Cardiac muscle cell (in vitro differentiated cells and primary cell): ENCODE data around the gene GIPC1. TPM values are rescaled to one million over a fixed set of nuclear protein-coding genes. Genes with fewer than 3 reads are reported as not detected.

Source experiments
- DNase-seq, 2 donors: peaks; one replicate each; pipeline versions ENCODE4 v3.0.0 to v3.0.0-alpha.2; 2010 to 2017; ENCODE audit warnings: low read depth in 1 of 2, low spot score in 1 of 2
- H3K27ac ChIP-seq: fragments of 200-600 bp; sonication (generic); 2 replicates; pipeline ENCODE4 v1.5.1; 2016
- H3K27me3 ChIP-seq: fragments of 200-600 bp; sonication (generic); 2 replicates; pipeline ENCODE4 v1.6.0; 2016; ENCODE audit warnings: control low read depth
- H3K36me3 ChIP-seq: fragments of 200-600 bp; sonication (generic); 2 replicates; pipeline ENCODE4 v1.5.1; 2016; ENCODE audit warnings: control low read depth
- H3K4me1 ChIP-seq: fragments of 200-600 bp; sonication (generic); 2 replicates; pipeline ENCODE4 v1.8.1; 2017; ENCODE audit warnings: low read depth, mild to moderate bottlenecking, mixed run types
- H3K4me3 ChIP-seq: fragments of 200-600 bp; sonication (generic); 2 replicates; pipeline ENCODE4 v1.5.1; 2016; ENCODE audit warnings: mild to moderate bottlenecking
- H3K9me3 ChIP-seq: fragments of 200-600 bp; sonication (generic); 2 replicates; pipeline ENCODE4 v1.5.1; 2017; ENCODE audit warnings: low read depth, mild to moderate bottlenecking, control low read depth
- polyA plus RNA-seq: library from polyadenylated mRNA; unstranded; fragments of >200 nt; fragmentation: Nextera tagmentation; extraction: Ambion mirVana; gene quantifications from 2 replicates; pipeline ENCODE4 v1.2.1, GENCODE V29; 2016
- total RNA-seq: library from RNA; depleted of rRNA; stranded (reverse); fragments of >200 nt; gene quantifications from 2 replicates; pipeline ENCODE4 v1.2.3, GENCODE V29; 2016
- TF ChIP-seq, protein P1 (sequence below): IDR thresholded peaks from 2 replicates; pipeline ENCODE4 v1.5.1; 2012; ENCODE audit warnings: low read depth, mild to moderate bottlenecking, low read length

The GIPC1 gene
- total and polyA plus RNA-seq, 2 experiments from 2014 or later, result 133 to 145 TPM

DNA sequence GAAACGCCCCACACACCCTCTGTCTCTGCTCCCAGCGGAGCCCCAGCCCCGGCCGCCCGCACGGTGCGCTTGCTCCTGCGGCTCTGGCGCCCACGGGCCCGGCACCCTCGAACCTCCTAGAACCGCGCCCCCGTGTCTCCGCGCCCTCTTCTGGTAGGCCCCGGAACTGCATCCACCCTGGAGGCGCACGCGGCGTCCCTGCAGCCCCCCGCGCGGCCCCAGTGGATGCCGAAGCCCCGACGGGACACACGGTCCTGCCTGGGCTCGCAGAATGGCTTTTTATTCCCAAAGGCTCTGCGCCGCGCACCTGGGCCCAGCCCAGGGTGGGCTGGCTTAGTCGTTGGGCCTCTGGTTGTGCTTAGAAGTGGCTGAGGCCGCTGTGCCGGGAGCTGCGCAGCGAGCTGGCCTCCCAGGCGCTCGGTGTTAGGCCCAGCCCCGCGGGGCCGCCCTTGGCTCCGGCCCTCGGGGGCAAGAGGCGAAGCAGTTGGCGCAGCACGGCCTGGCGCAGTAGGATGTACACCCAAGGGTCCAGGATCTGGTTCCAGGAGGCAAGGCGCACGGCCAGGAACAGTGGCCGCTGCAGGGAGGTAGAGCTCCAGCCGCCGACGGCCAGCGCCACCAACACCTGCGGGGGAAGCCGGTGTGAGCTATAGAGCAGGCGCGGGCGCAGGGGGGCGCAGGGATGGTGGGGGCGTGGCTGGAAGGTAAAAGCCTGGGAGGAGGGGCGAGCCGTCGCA, 23.6 kb downstream of the GIPC1 start:
- Histone ChIP-seq H3K27me3 (no peaks in the 10 kb centered on the region), H3K9me3 (no peaks in the 10 kb centered on the region), H3K36me3 (peaks cover 7% of the 10 kb centered on the region), H3K4me3 (peak overlapping the region; percentile 14), H3K4me1 (no peaks in the 10 kb centered on the region), H3K27ac (no peak overlapping the region)
- peak; percentile 68 to 79 for DNase-seq
- TF ChIP-seq, protein P1, sequence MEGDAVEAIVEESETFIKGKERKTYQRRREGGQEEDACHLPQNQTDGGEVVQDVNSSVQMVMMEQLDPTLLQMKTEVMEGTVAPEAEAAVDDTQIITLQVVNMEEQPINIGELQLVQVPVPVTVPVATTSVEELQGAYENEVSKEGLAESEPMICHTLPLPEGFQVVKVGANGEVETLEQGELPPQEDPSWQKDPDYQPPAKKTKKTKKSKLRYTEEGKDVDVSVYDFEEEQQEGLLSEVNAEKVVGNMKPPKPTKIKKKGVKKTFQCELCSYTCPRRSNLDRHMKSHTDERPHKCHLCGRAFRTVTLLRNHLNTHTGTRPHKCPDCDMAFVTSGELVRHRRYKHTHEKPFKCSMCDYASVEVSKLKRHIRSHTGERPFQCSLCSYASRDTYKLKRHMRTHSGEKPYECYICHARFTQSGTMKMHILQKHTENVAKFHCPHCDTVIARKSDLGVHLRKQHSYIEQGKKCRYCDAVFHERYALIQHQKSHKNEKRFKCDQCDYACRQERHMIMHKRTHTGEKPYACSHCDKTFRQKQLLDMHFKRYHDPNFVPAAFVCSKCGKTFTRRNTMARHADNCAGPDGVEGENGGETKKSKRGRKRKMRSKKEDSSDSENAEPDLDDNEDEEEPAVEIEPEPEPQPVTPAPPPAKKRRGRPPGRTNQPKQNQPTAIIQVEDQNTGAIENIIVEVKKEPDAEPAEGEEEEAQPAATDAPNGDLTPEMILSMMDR, result peak; percentile 92

DNA sequence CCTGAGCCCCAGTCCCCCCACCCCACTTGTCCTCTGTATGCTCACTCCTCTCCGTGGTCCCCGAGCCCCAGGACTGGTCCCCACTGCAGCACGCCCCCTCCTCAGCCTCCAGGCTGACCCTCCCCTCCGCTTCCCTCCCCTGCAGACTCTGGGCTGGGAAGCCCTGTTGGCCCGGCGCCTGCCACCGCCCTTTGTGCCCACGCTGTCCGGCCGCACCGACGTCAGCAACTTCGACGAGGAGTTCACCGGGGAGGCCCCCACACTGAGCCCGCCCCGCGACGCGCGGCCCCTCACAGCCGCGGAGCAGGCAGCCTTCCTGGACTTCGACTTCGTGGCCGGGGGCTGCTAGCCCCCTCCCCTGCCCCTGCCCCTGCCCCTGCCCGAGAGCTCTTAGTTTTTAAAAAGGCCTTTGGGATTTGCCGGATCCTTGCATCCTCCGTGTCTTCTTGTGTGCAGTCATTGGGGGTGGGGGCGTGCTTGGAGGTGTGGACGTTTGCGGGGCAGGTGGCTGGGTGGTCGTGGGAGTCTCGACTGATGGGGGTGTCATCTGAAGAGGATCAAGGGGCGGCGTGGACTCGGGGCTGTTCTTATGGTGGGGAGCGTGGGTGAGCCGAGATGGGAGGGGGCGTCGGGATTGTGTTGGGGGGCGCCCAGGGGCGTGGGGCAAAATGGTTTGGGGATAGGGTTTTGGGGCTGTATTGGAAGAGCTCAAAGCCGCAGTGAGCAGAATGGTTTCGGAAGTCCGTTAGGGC, 24.3 kb downstream of the GIPC1 start:
- no peaks in the 10 kb centered on the region for H3K27me3 ChIP-seq
- no peaks in the 10 kb centered on the region for H3K9me3 ChIP-seq
- no peak overlapping the region for H3K4me3 ChIP-seq
- peaks cover 7% of the 10 kb centered on the region for H3K36me3 ChIP-seq
- H3K27ac ChIP-seq, result no peak overlapping the region
- TF ChIP-seq, protein P1, result no peak
- no peaks in the 10 kb centered on the region for H3K4me1 ChIP-seq
- DNase-seq, result no peak

DNA sequence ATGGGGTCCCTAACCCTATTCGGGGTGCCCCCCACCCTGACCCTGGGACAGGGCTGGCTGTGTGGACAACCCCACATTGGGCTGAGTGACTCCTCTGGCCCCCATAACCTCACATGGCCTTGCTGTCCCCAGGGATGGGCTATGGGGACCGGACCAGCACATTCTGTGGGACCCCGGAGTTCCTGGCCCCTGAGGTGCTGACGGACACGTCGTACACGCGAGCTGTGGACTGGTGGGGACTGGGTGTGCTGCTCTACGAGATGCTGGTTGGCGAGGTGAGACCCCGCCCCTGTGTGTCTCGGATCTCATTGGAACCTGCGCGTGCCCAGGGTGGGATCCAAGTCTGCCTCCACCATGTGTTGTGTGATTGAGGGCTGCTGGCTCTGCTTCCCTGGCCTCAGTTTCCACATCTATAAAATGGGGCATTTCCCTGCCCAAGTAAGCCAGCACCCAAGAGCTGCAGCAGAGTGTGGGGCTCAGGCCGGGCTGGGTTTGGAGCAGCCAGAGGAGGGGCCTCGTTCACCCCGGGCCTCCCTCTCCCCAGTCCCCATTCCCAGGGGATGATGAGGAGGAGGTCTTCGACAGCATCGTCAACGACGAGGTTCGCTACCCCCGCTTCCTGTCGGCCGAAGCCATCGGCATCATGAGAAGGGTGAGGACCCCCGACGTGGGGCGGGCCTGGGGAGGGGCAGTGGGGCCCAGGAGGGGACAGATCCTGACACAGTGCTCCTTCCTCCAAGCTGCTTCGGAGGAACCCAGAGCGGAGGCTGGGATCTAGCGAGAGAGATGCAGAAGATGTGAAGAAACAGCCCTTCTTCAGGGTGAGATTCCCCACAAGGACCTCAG, 25.7 kb downstream of the GIPC1 start:
- no peak overlapping the region for H3K27ac ChIP-seq
- peaks cover 9% of the 10 kb centered on the region for H3K36me3 ChIP-seq
- H3K27me3 ChIP-seq, result no peaks in the 10 kb centered on the region
- TF ChIP-seq, protein P1, result no peak
- DNase-seq, result no peak
- H3K9me3 ChIP-seq, result no peaks in the 10 kb centered on the region
- no peaks in the 10 kb centered on the region for H3K4me1 ChIP-seq
- H3K4me3 ChIP-seq, result no peak overlapping the region

DNA sequence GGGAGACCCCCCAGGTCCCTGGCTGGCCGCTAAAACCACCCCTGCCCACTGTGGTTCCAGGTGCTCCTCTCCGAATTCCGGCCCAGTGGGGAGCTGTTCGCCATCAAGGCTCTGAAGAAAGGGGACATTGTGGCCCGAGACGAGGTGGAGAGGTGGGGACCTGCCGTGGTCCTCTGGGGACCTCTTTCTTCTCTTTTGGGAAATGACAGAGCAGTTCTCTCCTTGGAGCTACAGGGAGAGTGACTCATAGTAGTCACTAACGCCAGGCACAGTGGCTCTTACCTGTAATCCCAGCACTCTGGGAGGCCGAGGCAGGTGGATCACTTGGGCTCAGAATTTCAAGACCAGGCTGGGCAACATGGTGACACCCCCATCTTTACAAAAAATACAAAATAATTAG, 28.1 kb downstream of the GIPC1 start:
- DNase-seq, result no peak
- TF ChIP-seq, protein P1, result no peak
- Histone ChIP-seq H3K36me3 (peaks cover 9% of the 10 kb centered on the region), H3K9me3 (no peaks in the 10 kb centered on the region), H3K27me3 (no peaks in the 10 kb centered on the region), H3K27ac (no peak overlapping the region), H3K4me1 (no peaks in the 10 kb centered on the region), H3K4me3 (no peak overlapping the region)

DNA sequence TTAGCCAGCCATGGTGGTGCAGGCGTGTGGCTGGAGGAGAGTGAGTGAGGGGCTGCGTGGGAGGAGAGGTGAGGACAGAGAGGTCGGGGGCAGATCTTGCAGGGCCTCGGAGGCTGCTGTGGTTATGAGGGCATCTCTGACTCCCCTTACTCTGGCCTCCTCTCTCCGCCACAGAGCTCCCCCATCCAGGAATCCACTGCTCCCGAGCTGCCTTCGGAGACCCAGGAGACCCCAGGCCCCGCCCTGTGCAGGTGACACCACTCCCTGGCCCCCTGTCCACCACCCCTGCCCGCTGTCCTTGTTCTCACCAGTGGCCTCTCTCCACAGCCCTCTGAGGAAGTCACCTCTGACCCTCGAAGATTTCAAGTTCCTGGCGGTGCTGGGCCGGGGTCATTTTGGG, 28.5 kb downstream of the GIPC1 start:
- Histone ChIP-seq H3K9me3 (no peaks in the 10 kb centered on the region), H3K4me3 (no peak overlapping the region), H3K27ac (no peak overlapping the region), H3K27me3 (no peaks in the 10 kb centered on the region), H3K36me3 (peaks cover 9% of the 10 kb centered on the region), H3K4me1 (no peaks in the 10 kb centered on the region)
- DNase-seq, result no peak
- TF ChIP-seq, protein P1, result no peak
